Upper lobe of right lung (tissue), 1 donor: Measurements from ENCODE around the gene DTNB. TPM values are rescaled to one million over a fixed set of nuclear protein-coding genes. Genes with fewer than 3 reads are reported as not detected.

ENCODE experiments used
- ATAC-seq: fragments of 200-7000 bp; cut with Tn5 transposase; one replicate; pipeline ENCODE4 v1.9.1; 2020; ENCODE audit warnings: mild to moderate bottlenecking, moderate library complexity
- DNase-seq: peaks from one replicate; pipeline ENCODE4 v3.0.0-alpha.2; 2020
- H3K27ac ChIP-seq: fragments of 200-600 bp; one replicate; pipeline ENCODE4 v1.8.0; 2022
- H3K27me3 ChIP-seq: fragments of 200-600 bp; one replicate; pipeline ENCODE4 v1.8.0; 2022; ENCODE audit warnings: mild to moderate bottlenecking
- H3K36me3 ChIP-seq: fragments of 200-600 bp; one replicate; pipeline ENCODE4 v1.8.0; 2022
- H3K4me1 ChIP-seq: fragments of 200-600 bp; one replicate; pipeline ENCODE4 v1.8.0; 2022
- H3K4me3 ChIP-seq: fragments of 200-600 bp; one replicate; pipeline ENCODE4 v1.8.0; 2022; ENCODE audit warnings: mild to moderate bottlenecking
- H3K9me3 ChIP-seq: fragments of 200-600 bp; one replicate; pipeline ENCODE4 v1.8.0; 2022
- CTCF ChIP-seq: fragments of 200-600 bp; IDR thresholded peaks from one replicate; pipeline ENCODE4 v1.8.0; 2022; ENCODE audit warnings: antibody characterized with exemption
- intact Hi-C: fragments of 100-400 bp; cut with DNase I; formaldehyde crosslinking; loops from one replicate; pipeline ENCODE4 v1.11.0; 2022
- total RNA-seq: library from RNA; stranded (reverse); fragmentation: NEBNext Ultra II Directional; extraction: Animal tissue kit (Norgen Biotek cat#: 25700); gene quantifications from one replicate; pipeline ENCODE4 v1.2.1, GENCODE V29; 2021
- donor health status: DM: no; HTN: yes; CAD: no; lungs with severe emphysema.

DTNB gene
- total RNA-seq, 1 donor from 2014 or later, result 18.1 TPM

DNA sequence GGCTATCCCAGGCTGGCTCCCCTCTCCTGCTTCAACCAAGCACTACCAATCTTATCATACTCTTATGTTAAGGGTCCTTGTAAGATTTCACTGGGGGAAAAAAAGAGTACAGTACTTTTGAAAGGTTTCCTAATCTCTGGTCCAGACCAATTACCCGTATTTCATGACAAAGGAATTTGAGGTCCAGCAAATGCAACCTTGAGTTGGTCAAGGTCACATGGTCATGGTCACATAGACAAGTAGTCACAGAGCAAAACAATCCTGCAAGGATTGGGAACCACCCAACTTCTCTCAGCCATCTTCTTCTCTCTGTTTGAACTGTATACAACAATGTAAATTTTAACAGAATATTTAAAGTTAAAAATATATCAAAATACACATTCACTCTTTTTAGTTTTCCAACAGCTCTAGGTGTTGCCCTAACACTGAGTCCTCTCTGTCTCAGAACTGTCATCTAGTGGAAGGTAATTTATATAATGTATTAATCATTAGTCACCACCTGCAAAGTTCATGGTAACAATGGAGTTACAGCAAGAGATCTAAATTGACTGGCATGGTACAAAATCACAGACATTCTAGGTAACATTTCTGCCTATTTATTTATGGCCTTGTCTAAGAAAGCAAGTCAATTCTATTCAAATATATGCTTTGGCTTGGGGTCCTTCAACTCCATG, 21.5 kb downstream of the DTNB start:
- ATAC-seq (peak; percentile 26), DNase-seq (no peak)
- Histone ChIP-seq H3K27ac (no peak overlapping the region), H3K4me3 (no peak overlapping the region), H3K4me1 (no peaks in the 10 kb centered on the region), H3K27me3 (no peaks in the 10 kb centered on the region), H3K36me3 (no peaks in the 10 kb centered on the region), H3K9me3 (no peaks in the 10 kb centered on the region)
- TF ChIP-seq CTCF, result no peak
- intact Hi-C loops, result no loop called here

DNA sequence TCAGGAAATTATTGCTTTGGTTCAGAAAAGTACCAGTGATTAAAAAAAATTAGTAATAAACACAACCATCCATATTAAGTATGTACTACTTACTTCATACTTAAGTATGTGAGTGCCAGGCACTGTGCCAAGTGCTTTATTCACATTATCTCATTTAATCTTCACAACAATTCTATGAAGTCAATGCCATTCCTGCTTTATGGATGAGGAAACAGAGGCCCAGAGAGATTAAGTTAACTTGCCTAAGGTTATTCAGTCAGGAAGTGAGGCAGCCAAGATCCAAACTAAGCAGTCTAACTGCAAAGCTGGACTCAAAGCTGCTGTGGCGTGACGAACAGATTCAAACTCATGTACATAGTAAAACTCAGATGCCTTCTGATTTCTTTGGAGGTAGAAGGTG, 22.3 kb downstream of the DTNB start:
- DNase-seq, result no peak

GRCh38 chr2:25650256-25650655, 23.1 kb downstream of the DTNB start:
- ATAC-seq, result peak; percentile 80
- Histone ChIP-seq H3K27me3 (no peaks in the 10 kb centered on the region), H3K36me3 (no peaks in the 10 kb centered on the region), H3K9me3 (no peaks in the 10 kb centered on the region), H3K27ac (peak overlapping the region; percentile 4), H3K4me1 (no peaks in the 10 kb centered on the region), H3K4me3 (no peak overlapping the region)
- intact Hi-C loops, result no loop called here
- TF ChIP-seq CTCF, result no peak
- no peak for DNase-seq

More for the DNA sequence above, 22.3 kb downstream of the DTNB start:
- ATAC-seq, result no peak
- H3K4me3 ChIP-seq, result no peak overlapping the region
- TF ChIP-seq CTCF, result no peak
- intact Hi-C loops, result no loop called here
- no peak overlapping the region for H3K27ac ChIP-seq
- no peaks in the 10 kb centered on the region for H3K4me1 ChIP-seq
- no peaks in the 10 kb centered on the region for H3K36me3 ChIP-seq
- no peaks in the 10 kb centered on the region for H3K27me3 ChIP-seq
- H3K9me3 ChIP-seq, result no peaks in the 10 kb centered on the region

GRCh38 chr2:25649786-25650185, 23.6 kb downstream of the DTNB start:
- H3K27me3 ChIP-seq, result no peaks in the 10 kb centered on the region

DNA sequence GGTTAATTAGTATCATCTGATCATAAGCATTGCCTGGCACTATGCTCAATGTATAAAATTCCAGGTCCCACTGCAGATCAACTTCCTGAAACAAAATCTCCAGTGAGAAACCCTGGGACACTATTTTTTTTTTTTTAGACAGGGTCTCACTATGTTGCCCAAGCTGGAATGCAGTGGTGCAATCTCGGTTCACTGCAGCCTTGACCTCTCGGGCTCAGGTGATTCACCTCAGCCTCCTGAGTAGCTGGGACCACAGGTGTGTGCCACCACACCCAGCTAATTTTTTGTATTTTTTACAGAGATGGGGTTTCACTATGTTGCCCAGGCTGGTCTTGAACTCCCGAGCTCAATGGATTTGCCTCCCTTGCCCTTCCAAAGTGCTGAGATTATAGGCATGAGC, 31.1 kb downstream of the DTNB start:
- intact Hi-C loops, result no loop called here

More at GRCh38 chr2:25649786-25650185, 23.6 kb downstream of the DTNB start:
- intact Hi-C loops, result no loop called here
- H3K4me1 ChIP-seq, result no peaks in the 10 kb centered on the region
- no peak for DNase-seq
- no peak overlapping the region for H3K4me3 ChIP-seq
- no peaks in the 10 kb centered on the region for H3K9me3 ChIP-seq
- TF ChIP-seq CTCF, result no peak
- H3K36me3 ChIP-seq, result no peaks in the 10 kb centered on the region
- ATAC-seq, result peak; percentile 68
- H3K27ac ChIP-seq, result peak overlapping the region; percentile 38

More for the DNA sequence above, 31.1 kb downstream of the DTNB start:
- ATAC-seq (no peak), DNase-seq (no peak)
- Histone ChIP-seq H3K27ac (no peak overlapping the region), H3K36me3 (no peaks in the 10 kb centered on the region), H3K9me3 (no peaks in the 10 kb centered on the region), H3K27me3 (no peaks in the 10 kb centered on the region), H3K4me1 (no peaks in the 10 kb centered on the region), H3K4me3 (no peak overlapping the region)
- no peak for TF ChIP-seq CTCF
